H9 (cell line): ENCODE data around the gene RASSF5. TPM values are rescaled to one million over a fixed set of nuclear protein-coding genes. Genes with fewer than 3 reads are reported as not detected.

Source experiments
- DNase-seq: peaks from one replicate; pipeline ENCODE4 v3.0.0-alpha.2; 2017
- H2AFZ ChIP-seq: one replicate; pipeline ENCODE4 v1.6.1; 2013; ENCODE audit warnings: mild to moderate bottlenecking, low read length, control low read depth, moderate library complexity
- H2AK5ac ChIP-seq: 2 replicates; pipeline ENCODE4 v1.6.1; 2013; ENCODE audit warnings: low read length, control low read depth, mixed read lengths; ENCODE audit not compliant: insufficient read length
- H2BK120ac ChIP-seq: one replicate; pipeline ENCODE4 v1.6.1; 2013; ENCODE audit warnings: low read depth, mild to moderate bottlenecking, low read length, control low read depth, inconsistent platforms; ENCODE audit not compliant: poor library complexity, severe bottlenecking
- H2BK12ac ChIP-seq: 2 replicates; pipeline ENCODE4 v1.6.1; 2013; ENCODE audit warnings: low read length, control low read depth, mixed read lengths, low read depth; ENCODE audit not compliant: insufficient read length
- H2BK15ac ChIP-seq: 2 replicates; pipeline ENCODE4 v1.6.1; 2013; ENCODE audit warnings: low read depth, low read length, control low read depth
- H2BK20ac ChIP-seq: one replicate; pipeline ENCODE4 v1.6.1; 2013; ENCODE audit warnings: low read depth, mild to moderate bottlenecking, low read length, control low read depth, inconsistent platforms; ENCODE audit not compliant: poor library complexity, severe bottlenecking
- H2BK5ac ChIP-seq: 2 replicates; pipeline ENCODE4 v1.6.1; 2013; ENCODE audit warnings: low read length, control low read depth, mixed read lengths; ENCODE audit not compliant: insufficient read length
- H3K14ac ChIP-seq: 2 replicates; pipeline ENCODE4 v1.6.1; 2013; ENCODE audit warnings: low read length, control low read depth; ENCODE audit not compliant: insufficient read depth
- H3K18ac ChIP-seq: 2 replicates; pipeline ENCODE4 v1.6.1; 2013; ENCODE audit warnings: low read depth, mild to moderate bottlenecking, mixed read lengths, low read length, control low read depth; ENCODE audit not compliant: insufficient read length
- H3K23ac ChIP-seq: 2 replicates; pipeline ENCODE4 v1.6.1; 2013; ENCODE audit warnings: low read length, control low read depth, mixed read lengths, low read depth; ENCODE audit not compliant: insufficient read length
- H3K23me2 ChIP-seq: 2 replicates; pipeline ENCODE4 v1.6.1; 2013; ENCODE audit warnings: low read depth, mild to moderate bottlenecking, mixed read lengths, low read length, control low read depth; ENCODE audit not compliant: insufficient read length, poor library complexity, severe bottlenecking
- H3K27ac ChIP-seq: 2 replicates; pipeline ENCODE4 v1.5.1; 2013; ENCODE audit warnings: low read length, control low read depth, mixed read lengths, low read depth; ENCODE audit not compliant: insufficient read length
- H3K27me3 ChIP-seq: 2 replicates; pipeline ENCODE4 v1.6.1; 2013; ENCODE audit warnings: low read length, control low read depth, inconsistent platforms; ENCODE audit not compliant: insufficient read depth
- H3K4ac ChIP-seq: 2 replicates; pipeline ENCODE4 v1.6.1; 2013; ENCODE audit warnings: low read depth, mild to moderate bottlenecking, control low read depth, inconsistent platforms, low read length, moderate library complexity
- H3K4me1 ChIP-seq: 2 replicates; pipeline ENCODE4 v1.6.1; 2013; ENCODE audit warnings: low read length, control low read depth, inconsistent platforms; ENCODE audit not compliant: insufficient read depth
- H3K4me2 ChIP-seq: 2 replicates; pipeline ENCODE4 v1.6.1; 2013; ENCODE audit warnings: low read length, control low read depth, mixed read lengths; ENCODE audit not compliant: insufficient read length, insufficient read depth
- H3K56ac ChIP-seq: 2 replicates; pipeline ENCODE4 v1.6.1; 2013; ENCODE audit warnings: low read depth, mild to moderate bottlenecking, mixed read lengths, low read length, control low read depth; ENCODE audit not compliant: insufficient read length
- H3K79me1 ChIP-seq: 2 replicates; pipeline ENCODE4 v1.6.1; 2013; ENCODE audit warnings: low read depth, mild to moderate bottlenecking, moderate library complexity, low read length, control low read depth, inconsistent platforms; ENCODE audit not compliant: insufficient read depth, poor library complexity, severe bottlenecking
- H3K79me2 ChIP-seq: 2 replicates; pipeline ENCODE4 v1.6.1; 2013; ENCODE audit warnings: low read length, control low read depth, inconsistent platforms; ENCODE audit not compliant: insufficient read depth
- H3K9ac ChIP-seq: 2 replicates; pipeline ENCODE4 v1.6.1; 2013; ENCODE audit warnings: low read length, control low read depth, mixed read lengths; ENCODE audit not compliant: insufficient read length; ENCODE audit errors: extremely low read depth
- H3K9me3 ChIP-seq: one replicate; pipeline ENCODE4 v1.6.1; 2013; ENCODE audit warnings: low read depth, low read length, inconsistent platforms; ENCODE audit not compliant: control insufficient read depth
- H3T11ph ChIP-seq: one replicate; pipeline ENCODE4 v1.6.1; 2013; ENCODE audit warnings: mild to moderate bottlenecking, low read length, control low read depth, inconsistent platforms
- H4K20me1 ChIP-seq: one replicate; pipeline ENCODE4 v1.6.1; 2013; ENCODE audit not compliant: control insufficient read depth, insufficient read length, insufficient read depth
- H4K5ac ChIP-seq: 2 replicates; pipeline ENCODE4 v1.6.1; 2013; ENCODE audit warnings: low read depth, mild to moderate bottlenecking, mixed read lengths, low read length, control low read depth; ENCODE audit not compliant: insufficient read length
- H4K8ac ChIP-seq: replicated peaks from 2 replicates; pipeline ENCODE4 v1.6.1; 2013; ENCODE audit warnings: low read length, control low read depth, mixed read lengths, low read depth; ENCODE audit not compliant: insufficient read length
- H4K91ac ChIP-seq: 2 replicates; pipeline ENCODE4 v1.6.1; 2013; ENCODE audit warnings: low read depth, mild to moderate bottlenecking, moderate library complexity, mixed read lengths, low read length, control low read depth; ENCODE audit not compliant: insufficient read length
- H3K27ac Mint-ChIP-seq, 3 experiments: 2 replicates in 2 of 3; 3 replicates in 1 of 3; pipeline ENCODE4 v1.8.0; 2020 to 2021; ENCODE audit warnings: mixed read lengths in 3 of 3, mild to moderate bottlenecking in 1 of 3, moderate library complexity in 1 of 3
- H3K27me3 Mint-ChIP-seq: 2 replicates; pipeline ENCODE4 v1.8.0; 2021; ENCODE audit warnings: low read depth, mild to moderate bottlenecking, moderate library complexity, mixed read lengths
- H3K36me3 Mint-ChIP-seq, 3 experiments: 2 replicates in 2 of 3; 3 replicates in 1 of 3; pipeline ENCODE4 v1.8.0; 2020 to 2021; ENCODE audit warnings: low read depth in 3 of 3, mixed read lengths in 3 of 3; ENCODE audit not compliant: insufficient read depth in 1 of 3
- H3K4me1 Mint-ChIP-seq, 2 experiments: 2 replicates each; pipeline ENCODE4 v1.8.0; 2020; ENCODE audit warnings: mixed read lengths in 2 of 2
- H3K4me3 Mint-ChIP-seq, 2 experiments: 2 replicates in 1 of 2; 3 replicates in 1 of 2; pipeline ENCODE4 v1.8.0; 2020 to 2021; ENCODE audit warnings: mild to moderate bottlenecking in 2 of 2, mixed read lengths in 2 of 2, moderate library complexity in 1 of 2
- H3K9me3 Mint-ChIP-seq, 2 experiments: 2 replicates in 1 of 2; 3 replicates in 1 of 2; pipeline ENCODE4 v1.8.0; 2020; ENCODE audit warnings: mild to moderate bottlenecking in 2 of 2, mixed read lengths in 2 of 2, moderate library complexity in 1 of 2
- CTCF ChIP-seq: fragments of 200-600 bp; sonication (generic); conservative IDR thresholded peaks from 3 replicates; pipeline ENCODE4 v1.8.0; 2021; ENCODE audit warnings: antibody characterized with exemption, mild to moderate bottlenecking
- WGBS: extraction: QIAGEN DNeasy Blood & Tissue Kit; methylation state at CpG from one replicate; pipeline ENCODE4 v1.1.7; 2013; ENCODE audit warnings: missing lambda C conversion rate, low lambda C conversion rate, mixed read lengths; ENCODE audit not compliant: insufficient read length; ENCODE audit errors: extremely low coverage; 5-methylcytosine and 5-hydroxymethylcytosine counted together
- total RNA-seq: library from RNA; stranded (reverse); gene quantifications from 2 replicates; pipeline ENCODE4 v1.2.1, GENCODE V29; 2021

RASSF5 gene
- total RNA-seq, 1 experiment from 2014 or later: 0.50 TPM

DNA sequence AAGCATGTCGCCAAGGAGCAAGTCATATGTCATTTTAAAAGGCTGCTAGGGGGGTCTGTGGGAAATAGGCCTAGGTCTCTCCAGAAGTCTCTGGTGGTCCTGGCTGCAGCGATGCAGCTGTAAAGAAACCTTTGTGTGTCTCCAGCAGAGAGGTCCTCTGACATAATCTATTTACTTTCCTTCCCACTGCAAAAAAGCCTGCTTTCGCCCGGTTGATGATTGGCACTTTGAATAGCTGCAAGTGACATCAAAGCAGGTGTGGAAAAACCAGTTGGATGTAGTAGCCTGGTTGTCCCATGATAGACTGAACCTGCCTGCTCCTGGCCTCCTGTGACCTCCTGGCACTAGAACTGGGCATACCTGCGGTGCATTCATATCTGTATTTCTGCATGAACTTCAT, 13.8 kb downstream of the RASSF5 start:
- no peak overlapping the region for H3K27ac ChIP-seq
- Mint-ChIP-seq H3K9me3 (no peaks in the 10 kb centered on the region), H3K4me3 (no peak overlapping the region), H3K4me1 (no peaks in the 10 kb centered on the region; a peak in 1 of 4 replicates), H3K36me3 (no peaks in the 10 kb centered on the region), H3K27me3 (peaks cover 10% of the 10 kb centered on the region), H3K27ac (no peak overlapping the region)
- no peak overlapping the region for H3K18ac ChIP-seq
- H3K4me1 ChIP-seq: no peaks in the 10 kb centered on the region
- no peaks in the 10 kb centered on the region for H3K27me3 ChIP-seq
- no peak overlapping the region for H3K9ac ChIP-seq
- H2BK20ac ChIP-seq: no peak overlapping the region
- H4K5ac ChIP-seq: no peak overlapping the region
- H3K4me2 ChIP-seq: no peak overlapping the region
- no peak overlapping the region for H2AK5ac ChIP-seq
- no peak overlapping the region for H2BK12ac ChIP-seq
- no peak overlapping the region for H2BK15ac ChIP-seq
- H2AFZ ChIP-seq: no peak overlapping the region
- H3K9me3 ChIP-seq: no peaks in the 10 kb centered on the region
- no peak overlapping the region for H2BK5ac ChIP-seq
- no peaks in the 10 kb centered on the region for H3K79me2 ChIP-seq
- H3T11ph ChIP-seq: no peak overlapping the region
- H3K56ac ChIP-seq: no peak overlapping the region
- no peak for DNase-seq
- no peak overlapping the region for H4K8ac ChIP-seq
- no peak for TF ChIP-seq CTCF
- no peaks in the 10 kb centered on the region for H3K23me2 ChIP-seq
- no CpG with 5 or more reads among the region's 5 CpGs for WGBS
- H3K79me1 ChIP-seq: no peaks in the 10 kb centered on the region
- no peak overlapping the region for H3K14ac ChIP-seq
- H3K23ac ChIP-seq: no peak overlapping the region
- no peak overlapping the region for H4K91ac ChIP-seq
- H2BK120ac ChIP-seq: no peak overlapping the region
- no peaks in the 10 kb centered on the region for H4K20me1 ChIP-seq
- no peak overlapping the region for H3K4ac ChIP-seq
